Right hindlimb (tissue), 1 donor: Measurements from ENCODE around the gene HTT.
A peak's percentile ranks its signal among the peaks of the same experiment; 100 is the strongest.

ENCODE experiments used
- DNase-seq: peaks from one replicate; pipeline ENCODE4 v3.0.0-alpha.2; 2018

HTT gene

DNA sequence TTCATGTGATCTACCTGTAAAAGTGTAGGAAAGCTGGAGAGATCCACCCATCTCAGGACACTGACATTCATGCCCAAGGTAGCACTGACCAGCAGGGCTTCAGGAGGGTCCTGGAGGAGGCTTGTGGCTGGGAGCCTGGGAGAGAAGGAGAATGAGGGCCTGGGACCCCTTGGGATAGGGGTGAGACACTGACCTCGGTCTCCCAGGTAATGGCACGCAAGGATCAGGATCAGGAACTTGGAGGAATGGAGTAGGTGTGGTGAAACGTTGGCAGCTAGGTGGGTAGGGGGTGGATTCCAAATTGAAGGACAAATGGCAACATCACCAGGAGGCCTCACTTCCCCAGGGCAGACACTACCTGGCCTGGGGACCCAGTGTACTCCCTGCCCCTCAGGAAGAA is 206.0 kb downstream of the HTT start:
- no peak for DNase-seq

DNA sequence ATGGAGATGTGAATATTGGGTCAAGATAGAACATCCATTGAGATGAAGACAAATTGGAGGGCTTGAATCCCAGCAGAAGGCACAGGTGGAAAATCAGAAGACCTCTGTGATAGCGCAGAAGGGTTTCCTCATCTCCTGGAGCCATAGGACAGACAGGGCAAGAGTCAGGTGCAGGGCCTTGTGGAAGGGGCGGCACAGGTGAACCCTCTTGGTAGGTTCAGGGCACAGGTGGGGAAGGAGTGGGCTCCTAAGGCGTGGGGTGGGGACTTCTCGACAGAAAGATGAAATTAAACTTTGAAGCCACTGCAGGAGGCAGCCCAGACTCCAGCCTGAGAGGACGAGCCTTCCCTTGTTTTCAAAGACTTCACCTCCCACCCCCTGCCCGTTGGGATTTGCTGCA is 209.0 kb downstream of the HTT start:
- no peak for DNase-seq

DNA sequence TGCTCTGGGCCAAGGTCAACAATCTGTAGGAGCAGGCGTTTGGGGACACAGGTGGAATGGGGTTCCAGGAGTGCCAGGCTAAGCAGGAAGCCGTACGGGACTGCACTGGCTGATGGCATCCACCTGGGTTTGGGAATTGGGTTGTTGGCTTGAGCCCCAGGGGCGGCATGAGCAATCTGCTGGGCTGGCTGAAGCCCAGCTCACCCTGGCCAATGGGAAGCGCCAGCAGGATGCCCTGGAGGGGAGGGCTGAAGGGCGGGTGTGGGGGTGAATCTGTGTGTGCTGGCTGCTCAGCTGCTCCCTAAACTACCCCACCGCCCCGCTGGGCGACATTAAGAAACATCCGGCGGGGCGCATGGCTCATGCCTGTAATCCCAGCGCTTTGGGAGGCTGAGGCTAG is 209.4 kb downstream of the HTT start:
- DNase-seq: no peak

DNA sequence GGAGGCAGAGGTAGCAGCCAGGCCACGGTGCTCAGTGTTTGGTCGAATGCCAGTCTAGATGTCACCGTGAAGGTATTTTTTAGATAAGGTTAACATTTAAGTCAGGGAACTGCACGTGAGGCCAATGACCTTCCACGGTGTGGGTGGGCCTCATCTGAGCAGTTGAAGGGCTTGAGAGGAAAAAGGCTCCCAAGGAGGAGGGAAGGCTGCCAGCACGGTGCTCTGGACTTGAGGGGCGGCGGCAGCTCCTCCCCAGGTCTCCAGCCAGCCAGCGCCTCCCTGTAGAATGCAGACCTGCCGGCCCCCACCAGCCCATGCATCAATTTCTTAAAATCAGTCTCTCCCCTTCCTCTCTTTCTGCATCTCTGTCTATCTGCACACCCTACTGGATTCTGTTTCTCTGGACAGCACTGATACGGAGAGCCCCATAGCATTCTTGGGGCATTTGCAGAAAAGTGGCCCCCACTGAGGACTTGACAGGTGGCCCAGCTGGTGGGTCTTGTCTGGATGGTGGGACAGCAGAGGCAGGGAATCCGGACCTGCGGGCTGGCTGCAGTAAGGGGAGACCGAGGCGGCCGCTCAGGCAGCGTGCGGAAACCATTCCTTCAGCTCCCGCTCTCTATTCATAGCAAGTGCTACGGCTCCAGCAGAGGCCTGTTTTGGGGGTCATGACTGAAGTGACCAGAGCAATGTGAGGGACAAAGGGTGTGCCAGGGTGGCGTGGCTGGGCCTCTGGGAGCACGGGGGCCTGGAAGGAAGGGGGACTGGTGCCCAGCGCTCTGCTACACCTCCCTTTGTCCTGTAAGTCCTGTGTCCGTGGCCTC is 210.5 kb downstream of the HTT start:
- no peak for DNase-seq

DNA sequence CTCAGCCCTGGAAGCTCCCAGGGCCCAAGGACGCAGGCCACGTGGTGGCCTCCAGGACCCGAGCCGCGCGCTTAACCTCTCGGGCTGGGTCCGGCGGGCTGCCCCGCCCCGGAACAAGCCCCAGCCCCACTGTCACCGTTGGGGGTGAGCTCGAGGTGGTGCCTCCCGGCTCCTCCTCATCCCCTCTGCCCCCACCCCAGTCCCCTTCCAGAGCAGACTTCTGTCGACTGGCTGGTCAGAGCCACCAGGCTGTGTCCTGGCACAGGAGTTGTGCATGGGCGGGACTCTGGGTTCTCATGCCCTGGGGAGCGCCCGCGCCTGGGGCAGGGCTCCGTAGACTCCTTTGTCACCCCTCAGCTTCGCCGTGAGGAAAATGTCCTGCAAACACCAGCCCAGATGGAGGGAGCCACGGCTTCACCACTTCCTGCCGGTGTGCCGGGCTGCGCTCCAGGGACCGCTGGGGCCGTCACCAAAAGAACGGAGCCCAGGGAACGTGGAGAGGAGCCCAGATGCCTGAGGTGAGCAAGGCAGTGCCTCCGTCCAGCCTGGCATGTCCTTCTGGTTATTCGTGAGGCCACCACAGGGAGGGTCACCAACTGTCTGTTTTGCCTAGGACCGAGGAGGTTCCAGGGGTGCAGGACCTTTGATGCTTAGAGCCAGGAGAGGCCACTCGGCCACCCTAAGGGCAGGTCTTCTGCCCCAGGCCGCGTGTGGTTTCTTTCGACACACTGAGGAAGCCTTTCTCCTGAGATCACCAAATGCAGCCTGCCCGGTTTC is 211.3 kb downstream of the HTT start:
- no peak for DNase-seq

DNA sequence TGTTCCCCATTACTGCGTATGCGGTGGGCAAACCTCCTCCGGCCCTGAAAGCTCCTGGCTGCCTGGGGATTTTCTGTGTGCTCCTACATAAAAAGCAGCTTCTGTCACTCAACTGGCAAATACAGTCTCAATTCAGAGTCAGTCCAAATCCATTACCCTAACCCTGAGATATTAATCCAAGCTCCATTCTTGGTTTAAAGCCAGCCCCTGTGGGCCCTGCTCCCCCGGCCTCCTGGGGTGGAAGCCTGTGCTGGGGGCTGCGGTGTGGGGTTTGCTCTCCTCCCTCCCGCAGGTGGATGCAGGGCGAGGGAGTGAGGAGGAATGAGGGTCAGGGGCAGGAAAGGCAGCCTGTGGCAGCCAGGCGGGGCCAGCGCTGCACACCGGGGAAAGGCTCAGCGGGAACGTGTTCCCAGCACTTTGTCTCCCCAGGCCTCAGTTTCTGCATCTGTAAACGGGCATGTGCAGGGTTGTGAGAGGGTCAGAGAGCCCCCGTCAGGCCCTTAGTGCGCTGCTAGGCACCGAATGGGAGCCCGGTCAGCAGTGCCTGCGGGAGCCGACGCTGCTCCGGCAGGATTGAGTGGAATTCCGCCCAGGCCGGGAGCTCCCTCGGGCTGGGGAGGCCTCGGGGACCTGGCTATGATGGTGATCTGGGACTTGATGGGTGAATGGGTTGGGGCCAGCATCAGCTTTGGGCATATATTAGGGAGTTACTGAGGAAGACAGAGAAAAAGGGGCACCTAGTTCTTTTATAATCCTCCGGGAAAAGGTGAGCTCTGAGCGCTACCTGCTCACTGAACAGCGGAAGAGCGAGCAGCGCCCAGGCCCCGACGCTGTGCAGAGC is 212.1 kb downstream of the HTT start:
- no peak for DNase-seq

DNA sequence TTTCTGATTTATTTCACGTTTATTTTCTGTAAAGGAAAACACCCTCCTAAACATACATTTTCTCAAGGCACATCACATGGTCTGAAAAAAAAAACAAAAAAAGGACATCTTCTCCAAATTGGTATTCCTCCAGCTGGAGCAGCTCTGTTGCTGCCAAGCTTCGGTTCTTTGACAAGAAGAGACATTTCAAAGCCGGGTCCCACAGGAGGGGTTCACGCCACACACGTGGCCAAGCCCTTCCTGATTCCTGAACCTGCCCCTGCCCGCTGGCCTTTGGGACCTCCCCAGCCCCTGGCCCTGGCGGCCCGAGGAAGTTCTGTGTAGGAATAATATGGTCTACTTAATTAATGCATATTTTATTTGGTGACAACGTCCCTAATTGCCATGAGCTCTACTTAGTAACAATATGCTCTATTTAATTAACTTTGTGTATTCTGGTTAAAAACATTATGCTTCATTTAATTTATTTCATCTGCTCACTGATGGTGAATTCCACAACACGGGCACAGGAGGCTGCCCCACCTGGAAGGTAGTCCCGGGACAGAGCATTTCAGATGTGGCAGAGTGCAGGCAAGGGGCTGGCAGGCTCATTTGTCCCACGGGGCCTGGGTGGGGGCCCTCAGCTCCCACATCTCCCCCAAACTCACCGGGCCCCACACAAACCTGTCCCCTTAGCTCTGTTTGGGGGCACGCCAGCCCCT is 212.9 kb downstream of the HTT start:
- DNase-seq: no peak

DNA sequence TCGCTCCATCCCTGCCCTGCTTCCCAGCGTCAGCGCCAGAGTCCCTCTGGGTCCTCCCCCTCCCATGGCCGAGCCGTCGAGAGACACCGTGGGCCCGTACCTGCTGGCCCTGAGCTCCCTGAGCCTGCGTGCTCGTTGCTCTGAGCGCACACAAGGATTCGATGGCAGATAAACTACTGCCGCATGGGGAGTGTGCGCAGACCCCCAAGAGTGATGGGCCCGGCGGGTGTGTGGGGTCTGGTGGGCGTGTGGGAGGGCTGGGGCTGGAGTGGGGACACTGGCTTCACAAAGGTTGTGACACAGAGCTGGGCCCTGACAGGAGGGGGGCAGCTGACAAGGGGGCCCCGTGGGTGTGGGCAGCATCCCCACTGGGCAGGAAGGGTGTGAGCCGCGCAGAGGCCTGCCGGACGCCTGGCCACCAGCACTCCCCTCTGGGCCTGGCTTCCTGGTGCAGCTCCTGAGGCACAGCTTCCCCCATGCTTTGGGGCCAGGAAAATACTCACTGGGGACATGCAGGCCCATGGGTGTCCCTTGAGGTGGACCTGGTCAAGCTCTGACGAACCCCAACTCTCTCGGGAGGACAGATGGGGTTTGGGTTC is 213.6 kb downstream of the HTT start:
- no peak for DNase-seq

DNA sequence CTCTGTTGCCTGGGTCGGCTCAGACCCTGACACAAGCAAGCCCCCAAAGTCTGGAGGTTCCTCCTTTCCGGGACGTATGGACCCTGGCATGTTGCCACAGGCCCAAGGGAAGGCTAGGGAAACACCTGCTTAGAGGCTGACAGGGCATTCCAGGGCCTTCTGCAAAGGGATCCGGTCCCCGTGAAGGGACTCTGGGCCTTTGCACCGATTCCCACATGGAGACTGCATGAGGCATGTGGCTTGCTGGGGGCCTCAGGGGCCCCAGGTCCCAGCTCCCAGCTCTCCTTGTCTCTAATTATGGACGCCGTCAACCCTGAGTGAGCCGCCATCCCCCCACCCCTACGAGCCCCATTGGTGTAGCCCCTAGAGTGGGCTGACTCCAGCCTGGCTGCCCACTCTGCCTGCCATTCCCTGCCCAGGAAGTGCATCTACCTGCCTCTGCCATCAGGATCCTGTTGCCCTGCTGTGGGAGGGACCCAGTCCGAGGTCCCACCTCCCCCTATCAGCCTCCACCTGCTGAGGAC is 214.2 kb downstream of the HTT start:
- no peak for DNase-seq

DNA sequence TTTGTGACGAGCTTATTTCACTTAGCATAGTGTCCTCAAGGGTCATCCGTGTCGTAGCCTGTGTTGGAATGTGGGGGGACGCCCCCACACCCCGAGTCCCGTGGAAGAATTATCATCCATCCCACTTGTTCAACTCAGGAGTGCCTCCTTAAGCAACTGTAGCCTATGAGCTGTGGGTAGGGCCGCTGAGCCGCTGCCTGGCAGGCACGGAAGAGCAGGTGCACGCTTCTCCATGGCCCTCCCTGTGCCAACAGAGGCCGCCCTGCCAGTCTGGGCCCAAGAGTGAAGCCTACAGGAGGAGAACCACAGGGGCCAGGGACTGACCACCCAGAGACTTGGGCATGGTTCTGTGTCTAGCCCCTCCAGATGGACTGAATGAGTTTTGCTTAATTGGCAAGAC is 216.0 kb downstream of the HTT start:
- no peak for DNase-seq

DNA sequence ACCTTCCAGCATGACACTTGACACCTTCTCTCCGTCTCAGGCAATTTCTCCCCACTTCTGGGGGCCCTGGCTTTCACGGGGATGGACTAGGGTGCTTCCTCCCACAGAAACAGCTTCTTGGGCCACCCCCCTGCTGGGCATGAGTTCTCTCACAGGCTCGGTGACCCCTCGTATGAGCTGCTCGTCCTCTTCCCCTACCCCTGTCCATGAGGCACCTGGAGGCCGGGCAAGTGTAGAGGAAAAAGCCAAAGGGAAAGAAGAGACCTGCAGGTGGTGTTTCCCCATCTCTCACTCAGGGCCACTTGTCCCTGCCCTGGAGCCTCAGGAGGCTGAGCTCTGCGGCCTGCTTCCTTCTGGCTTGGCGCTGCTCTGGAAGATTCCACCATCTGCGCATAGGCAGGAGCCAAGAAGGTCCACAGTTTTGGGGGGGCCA is 216.4 kb downstream of the HTT start:
- no peak for DNase-seq

DNA sequence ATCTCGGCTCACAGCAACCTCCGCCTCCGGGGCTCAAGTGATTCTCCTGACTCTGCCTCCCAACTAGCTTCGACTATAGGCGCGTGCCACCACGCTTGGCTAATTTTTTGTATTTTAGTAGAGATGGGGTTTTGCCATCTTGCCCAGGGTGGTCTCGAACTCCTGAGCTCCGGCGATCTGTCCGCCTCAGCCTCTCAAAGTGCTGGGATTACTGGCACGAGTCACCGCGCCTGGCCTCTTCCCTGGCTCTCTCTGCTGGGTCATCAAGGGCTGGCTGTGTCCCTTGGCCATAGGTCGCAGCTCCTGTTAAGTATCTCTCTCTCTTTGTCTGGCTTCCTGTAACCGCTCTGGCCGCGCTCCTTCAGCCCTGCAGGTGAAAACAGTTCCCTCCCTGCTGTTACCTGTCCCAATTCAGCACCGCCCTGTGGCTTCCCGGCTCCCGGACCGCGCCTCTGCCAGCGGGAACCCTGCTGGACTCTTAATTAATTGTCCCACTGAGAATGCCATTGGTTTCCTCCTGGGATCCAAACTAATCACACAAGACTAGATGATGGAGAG is 217.0 kb downstream of the HTT start:
- no peak for DNase-seq

DNA sequence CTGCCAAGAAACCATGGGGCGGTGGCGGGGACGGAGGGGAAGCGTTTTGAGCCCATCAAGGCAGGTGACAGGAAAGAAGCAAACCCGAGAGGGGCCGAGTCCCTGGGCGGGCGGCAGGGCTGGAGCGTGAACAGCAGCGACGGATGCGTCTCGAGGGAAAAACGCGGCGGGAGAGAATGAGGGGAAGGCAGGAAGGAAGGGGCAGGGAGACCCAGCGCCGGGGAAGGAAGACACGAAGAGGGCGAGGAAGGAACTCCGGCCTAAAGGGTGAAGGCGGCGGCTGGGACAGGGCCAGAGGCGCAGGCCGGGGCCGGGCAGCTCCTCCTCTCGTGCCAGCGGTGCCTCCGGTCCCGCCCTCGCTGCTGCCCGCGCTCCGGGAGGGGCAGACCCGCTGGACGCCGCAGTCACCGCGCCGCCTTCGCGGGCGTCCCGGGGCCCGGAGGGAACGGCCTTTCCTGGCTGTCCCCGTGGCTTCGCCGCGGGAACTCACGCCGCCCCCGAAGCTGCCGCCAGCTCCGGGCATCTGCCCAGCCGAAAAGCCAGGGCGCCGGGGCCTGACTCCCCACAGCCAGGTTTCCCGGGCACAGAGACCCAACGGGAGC is 217.6 kb downstream of the HTT start:
- DNase-seq: peak; percentile 71

DNA sequence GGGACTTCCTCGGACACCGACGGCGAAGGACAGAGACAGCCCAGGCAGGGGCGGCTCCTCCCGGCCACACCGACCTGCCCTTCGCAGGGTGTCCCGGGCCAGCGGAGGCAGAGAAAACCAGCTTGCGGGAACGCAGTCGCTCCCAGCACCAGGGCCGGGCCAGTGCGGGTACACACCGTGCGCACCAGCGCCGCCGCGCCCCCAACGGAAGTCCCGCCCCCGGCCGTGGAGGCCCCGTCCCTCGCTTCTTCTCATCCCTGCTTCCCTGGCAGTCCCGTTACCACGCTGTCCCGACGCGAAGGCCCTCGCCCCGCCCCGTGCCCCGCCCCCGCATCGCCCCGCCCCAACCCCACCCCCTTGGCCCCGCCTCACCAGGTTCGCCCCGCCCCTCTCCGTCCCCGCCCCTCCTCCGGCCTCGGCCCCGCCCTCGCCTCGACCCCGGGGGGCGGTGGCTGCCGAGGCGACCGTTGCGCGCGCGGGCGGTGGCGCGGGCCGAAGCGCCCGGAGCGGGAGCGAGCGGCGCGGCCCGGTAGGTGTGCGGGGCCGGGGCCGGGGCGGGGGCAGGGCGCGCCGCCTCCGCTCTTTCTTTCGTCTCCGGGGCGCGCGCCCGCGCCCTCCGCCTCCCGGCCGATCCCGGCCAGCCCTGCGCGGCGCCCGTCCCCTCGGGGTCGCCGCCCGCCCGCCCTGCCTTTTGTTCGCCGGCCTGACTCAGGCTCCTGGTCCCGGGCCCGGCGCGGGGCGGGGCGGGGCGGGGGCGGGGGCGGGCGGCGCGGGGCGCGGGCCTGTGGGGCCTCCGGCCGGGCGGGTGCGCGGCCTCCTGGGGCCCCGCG is 218.3 kb downstream of the HTT start, which contains the start of gene RGS12:
TSS of gene RGS12 (plus strand) at position 451 of the 830 bp plus-strand sequence. CDS start 23,150 bp downstream, outside the sequence.
- DNase-seq: peak; percentile 97
